Measurements from ENCODE around the gene SERPINB1.
"Not testable (repeated sequence)": the region's sequence is repeated elsewhere in the genome, so short reads cannot be mapped to it uniquely, and the experiment has no call there.

SERPINB1 gene

DNA sequence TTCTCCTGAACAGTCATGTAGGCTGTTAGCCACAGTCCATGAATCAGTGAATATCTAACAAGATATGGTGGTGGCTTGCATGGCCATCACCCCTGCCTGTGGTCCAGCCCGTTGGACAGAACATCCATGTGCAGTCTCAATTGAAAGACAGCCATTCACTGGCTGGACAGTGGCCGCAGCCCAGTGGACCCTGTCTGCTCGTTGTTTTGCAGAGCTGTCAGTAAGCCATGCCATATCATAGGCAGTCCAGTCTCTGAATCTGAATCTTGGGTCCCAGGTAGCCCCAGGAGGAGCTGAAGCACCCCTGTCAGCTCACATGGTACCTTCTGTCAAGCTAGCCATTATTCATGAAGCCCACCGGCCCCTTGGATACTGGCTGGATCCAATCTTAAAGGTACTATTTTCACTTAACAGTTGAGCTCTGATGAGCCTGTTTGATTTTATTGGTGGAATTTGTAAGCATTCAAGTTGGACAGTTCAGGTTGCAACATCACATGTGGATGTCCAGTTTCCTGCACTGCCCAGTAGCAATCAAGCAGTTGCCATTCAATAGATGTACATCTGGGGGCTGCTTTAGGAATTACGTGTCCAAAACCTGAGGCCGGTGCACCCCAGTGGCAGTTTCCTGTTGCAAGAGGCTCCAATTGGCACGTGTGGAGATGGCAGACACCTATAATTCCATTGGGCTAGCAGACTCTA is 37.8 kb downstream of the SERPINB1 start:
- Histone ChIP-seq H3K27ac (no peak overlapping the region), H3K4me3 (no peak overlapping the region)
- TF ChIP-seq, protein P1, sequence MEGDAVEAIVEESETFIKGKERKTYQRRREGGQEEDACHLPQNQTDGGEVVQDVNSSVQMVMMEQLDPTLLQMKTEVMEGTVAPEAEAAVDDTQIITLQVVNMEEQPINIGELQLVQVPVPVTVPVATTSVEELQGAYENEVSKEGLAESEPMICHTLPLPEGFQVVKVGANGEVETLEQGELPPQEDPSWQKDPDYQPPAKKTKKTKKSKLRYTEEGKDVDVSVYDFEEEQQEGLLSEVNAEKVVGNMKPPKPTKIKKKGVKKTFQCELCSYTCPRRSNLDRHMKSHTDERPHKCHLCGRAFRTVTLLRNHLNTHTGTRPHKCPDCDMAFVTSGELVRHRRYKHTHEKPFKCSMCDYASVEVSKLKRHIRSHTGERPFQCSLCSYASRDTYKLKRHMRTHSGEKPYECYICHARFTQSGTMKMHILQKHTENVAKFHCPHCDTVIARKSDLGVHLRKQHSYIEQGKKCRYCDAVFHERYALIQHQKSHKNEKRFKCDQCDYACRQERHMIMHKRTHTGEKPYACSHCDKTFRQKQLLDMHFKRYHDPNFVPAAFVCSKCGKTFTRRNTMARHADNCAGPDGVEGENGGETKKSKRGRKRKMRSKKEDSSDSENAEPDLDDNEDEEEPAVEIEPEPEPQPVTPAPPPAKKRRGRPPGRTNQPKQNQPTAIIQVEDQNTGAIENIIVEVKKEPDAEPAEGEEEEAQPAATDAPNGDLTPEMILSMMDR (IDR thresholded peaks at IDR 0.05) = no peak
- DNase-seq (ENCODE audit: low spot score) = no peak

DNA sequence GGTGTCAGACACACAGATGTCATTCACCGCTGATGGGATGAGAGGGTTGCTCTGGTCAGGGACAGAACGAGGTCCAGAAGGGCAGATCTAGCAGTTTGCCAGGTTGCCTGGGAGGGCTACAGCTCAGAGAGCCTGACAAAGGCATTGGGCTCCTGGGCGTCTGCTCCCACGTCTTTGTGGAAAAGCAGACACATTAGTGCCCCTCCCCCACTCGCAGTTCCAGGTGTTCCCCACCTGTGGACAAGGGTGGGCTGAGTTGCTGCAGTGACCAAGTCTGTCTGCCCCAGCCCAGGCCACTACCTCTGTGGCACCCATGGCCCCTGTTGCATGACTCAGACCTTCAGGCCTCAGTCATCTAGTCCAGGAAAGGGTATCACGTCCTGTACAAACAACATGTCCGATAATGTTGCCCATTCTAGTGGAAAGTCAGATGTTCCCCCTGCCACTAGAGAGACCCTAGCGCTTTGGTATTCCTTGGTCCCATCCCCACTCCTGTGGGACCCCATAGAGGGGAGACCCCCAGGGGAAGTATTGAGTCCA is 39.1 kb downstream of the SERPINB1 start:
- DNase-seq (ENCODE audit: low spot score) = no peak
- TF ChIP-seq, protein P1 (IDR thresholded peaks at IDR 0.05) = no peak
- Histone ChIP-seq H3K4me3 (no peak overlapping the region), H3K27ac (no peak overlapping the region)

DNA sequence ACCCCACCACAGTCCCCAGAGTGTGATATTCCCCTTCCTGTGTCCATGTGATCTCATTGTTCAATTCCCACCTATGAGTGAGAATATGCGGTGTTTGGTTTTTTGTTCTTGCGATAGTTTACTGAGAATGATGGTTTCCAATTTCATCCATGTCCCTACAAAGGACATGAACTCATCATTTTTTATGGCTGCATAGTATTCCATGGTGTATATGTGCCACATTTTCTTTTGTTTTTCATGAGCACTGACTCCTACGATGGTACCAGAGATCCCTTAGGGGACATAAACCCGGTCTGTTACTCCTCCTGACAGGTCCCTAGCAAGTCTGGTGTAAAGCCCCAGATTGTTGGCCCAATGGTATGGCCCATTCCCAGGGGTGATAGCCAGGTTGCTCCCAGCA is 40.0 kb downstream of the SERPINB1 start:
- not testable (repeated sequence) for H3K27ac ChIP-seq

DNA sequence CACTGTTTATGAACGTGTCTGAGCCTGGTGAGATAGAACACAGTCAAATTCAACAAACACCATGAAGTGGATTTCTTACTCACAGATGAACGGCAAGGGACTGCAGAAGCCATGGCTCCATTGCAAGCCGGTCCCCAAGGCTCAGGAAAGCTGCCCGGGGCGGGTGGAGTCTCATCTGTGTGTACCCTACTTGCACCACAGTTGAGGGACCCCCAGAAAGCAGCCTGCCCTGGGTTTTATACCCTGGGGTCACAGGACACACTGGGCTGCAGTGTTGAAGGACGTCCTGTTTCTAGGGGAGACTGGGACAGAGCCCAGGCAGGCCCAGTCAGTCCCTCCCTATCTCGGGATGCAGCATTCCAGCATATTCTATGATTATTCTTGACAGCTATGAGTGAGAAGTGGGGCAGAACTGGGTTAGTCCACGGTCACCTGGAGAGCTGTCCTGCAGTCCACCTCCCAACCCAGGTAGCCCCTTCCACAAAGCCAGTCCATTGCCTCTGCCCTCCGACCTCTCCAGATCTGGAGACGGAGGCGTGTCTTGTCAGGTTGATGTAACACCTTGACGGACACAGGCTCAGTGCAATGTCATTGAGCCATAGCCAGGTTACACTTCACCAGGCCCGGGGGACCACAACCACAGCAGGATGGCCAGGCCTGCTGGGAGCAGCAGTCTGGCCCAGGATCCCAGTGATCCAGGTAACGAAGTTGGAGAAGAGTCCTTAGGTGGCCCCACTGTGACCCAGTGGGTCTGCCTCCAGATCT is 40.9 kb downstream of the SERPINB1 start:
- TF ChIP-seq, protein P1 (IDR thresholded peaks at IDR 0.05) = no peak
- Histone ChIP-seq H3K27ac (peak overlapping the region in 1 of 2 donors; percentile 9), H3K4me3 (no peak overlapping the region)
- no peak for DNase-seq (ENCODE audit: low spot score)

More for the DNA sequence above, 40.0 kb downstream of the SERPINB1 start:
- not testable (repeated sequence) for H3K4me3 ChIP-seq; DNase-seq (ENCODE audit: low spot score)

DNA sequence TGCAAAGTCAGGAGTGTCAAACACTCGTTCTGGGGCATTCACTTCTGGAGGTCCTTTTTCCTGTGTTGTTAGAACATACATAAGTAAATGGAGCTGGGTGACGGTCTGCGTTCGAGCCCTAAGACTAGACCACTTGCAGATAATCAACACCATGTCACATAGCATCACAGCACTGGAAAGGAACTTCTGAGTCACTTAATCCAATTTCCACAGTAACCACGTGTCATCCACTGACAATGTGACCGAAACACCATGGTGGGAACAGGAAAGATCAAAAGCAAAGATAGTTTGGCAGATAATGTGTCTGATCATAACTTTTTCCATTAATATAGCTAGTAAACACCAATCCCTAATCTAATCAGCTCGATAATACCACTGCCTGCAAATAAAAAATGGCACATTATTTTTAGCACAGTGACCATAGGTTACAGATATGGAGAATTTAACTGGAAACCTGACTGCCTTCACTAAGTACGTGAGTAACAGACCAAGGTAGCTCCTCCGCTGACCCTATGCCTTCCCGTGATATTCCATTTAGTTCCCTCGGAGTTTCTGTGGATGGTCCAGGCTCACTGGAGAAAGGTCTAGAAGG is 41.6 kb downstream of the SERPINB1 start:
- TF ChIP-seq, protein P1 (IDR thresholded peaks at IDR 0.05) = no peak
- peak overlapping the region in 1 of 2 donors; percentile 9 for H3K27ac ChIP-seq
- DNase-seq (ENCODE audit: low spot score) = no peak

DNA sequence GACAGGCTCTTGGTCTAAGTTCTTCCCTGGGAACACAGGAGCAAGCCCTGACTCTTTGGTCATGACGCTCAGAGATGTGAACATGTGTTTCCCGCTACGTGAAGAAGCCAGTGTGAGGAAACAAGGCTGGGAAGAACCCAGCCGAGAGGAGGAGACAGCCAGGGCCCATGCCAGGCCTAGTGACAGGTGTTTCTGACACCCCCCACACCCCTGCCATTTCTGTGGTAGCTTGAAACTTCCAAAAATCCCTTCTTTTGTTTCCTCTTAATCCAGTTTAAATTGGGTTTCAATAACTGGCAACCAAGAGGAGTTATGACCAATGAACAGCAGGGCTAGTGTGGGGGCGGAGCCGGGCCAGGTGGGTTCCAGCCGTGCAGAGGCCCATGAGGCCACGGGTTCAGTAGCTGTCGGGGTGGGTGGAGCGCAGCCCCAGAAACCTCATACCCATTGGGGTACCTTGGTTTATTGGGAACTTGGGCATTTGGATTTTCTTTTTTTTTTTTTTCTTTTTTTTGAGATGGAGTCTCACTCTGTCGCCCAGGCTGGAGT is 43.0 kb downstream of the SERPINB1 start:
- Histone ChIP-seq H3K27ac (no peak overlapping the region), H3K4me3 (no peak overlapping the region)
- no peak for DNase-seq (ENCODE audit: low spot score)
- TF ChIP-seq, protein P1 (IDR thresholded peaks at IDR 0.05) = no peak

More for the DNA sequence above, 41.6 kb downstream of the SERPINB1 start:
- H3K4me3 ChIP-seq = no peak overlapping the region

DNA sequence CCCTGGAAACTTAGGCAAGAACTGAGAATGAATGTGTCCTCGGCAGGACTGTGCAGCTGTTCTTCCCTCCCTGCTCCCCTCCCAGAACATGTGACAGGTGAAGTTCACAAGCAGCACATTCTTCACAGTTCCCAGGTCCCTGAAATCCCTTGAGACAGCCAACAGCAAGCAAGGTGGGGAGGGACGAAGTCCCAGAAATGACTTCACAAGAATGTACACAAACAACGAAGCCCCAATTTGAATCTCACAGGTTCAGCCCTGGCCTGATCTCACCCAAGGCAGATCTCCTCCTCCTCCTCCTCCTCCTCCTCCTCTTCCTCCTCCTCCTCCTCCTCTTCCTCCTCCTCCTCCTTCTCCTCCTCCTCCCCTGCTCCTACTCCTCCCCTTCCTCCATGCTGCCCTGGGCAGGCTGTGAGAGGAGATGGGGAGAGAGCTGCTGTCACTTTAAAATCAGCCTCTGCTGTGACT is 44.1 kb downstream of the SERPINB1 start:
- DNase-seq (ENCODE audit: low spot score) = no peak
- no peak overlapping the region for H3K27ac ChIP-seq
- TF ChIP-seq, protein P1 (IDR thresholded peaks at IDR 0.05) = no peak
- H3K4me3 ChIP-seq = no peak overlapping the region
